ENCODE measurements around the gene MYO15A. TPM values are rescaled to one million over a fixed set of nuclear protein-coding genes. Genes with fewer than 3 reads are reported as not detected.

MYO15A gene, protein sequence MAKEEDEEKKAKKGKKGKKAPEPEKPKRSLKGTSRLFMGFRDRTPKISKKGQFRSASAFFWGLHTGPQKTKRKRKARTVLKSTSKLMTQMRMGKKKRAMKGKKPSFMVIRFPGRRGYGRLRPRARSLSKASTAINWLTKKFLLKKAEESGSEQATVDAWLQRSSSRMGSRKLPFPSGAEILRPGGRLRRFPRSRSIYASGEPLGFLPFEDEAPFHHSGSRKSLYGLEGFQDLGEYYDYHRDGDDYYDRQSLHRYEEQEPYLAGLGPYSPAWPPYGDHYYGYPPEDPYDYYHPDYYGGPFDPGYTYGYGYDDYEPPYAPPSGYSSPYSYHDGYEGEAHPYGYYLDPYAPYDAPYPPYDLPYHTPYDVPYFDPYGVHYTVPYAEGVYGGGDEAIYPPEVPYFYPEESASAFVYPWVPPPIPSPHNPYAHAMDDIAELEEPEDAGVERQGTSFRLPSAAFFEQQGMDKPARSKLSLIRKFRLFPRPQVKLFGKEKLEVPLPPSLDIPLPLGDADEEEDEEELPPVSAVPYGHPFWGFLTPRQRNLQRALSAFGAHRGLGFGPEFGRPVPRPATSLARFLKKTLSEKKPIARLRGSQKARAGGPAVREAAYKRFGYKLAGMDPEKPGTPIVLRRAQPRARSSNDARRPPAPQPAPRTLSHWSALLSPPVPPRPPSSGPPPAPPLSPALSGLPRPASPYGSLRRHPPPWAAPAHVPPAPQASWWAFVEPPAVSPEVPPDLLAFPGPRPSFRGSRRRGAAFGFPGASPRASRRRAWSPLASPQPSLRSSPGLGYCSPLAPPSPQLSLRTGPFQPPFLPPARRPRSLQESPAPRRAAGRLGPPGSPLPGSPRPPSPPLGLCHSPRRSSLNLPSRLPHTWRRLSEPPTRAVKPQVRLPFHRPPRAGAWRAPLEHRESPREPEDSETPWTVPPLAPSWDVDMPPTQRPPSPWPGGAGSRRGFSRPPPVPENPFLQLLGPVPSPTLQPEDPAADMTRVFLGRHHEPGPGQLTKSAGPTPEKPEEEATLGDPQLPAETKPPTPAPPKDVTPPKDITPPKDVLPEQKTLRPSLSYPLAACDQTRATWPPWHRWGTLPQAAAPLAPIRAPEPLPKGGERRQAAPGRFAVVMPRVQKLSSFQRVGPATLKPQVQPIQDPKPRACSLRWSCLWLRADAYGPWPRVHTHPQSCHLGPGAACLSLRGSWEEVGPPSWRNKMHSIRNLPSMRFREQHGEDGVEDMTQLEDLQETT (N-terminal part only)
- total RNA-seq (2014; rRNA removed; shearing (Covaris generic)): 0.53 and 0.58 TPM in 2 replicates

- H3K4me3 ChIP-seq: no peak within 1 kb of the TSS
- no peaks in the 10 kb centered on the region for H3K9me3 ChIP-seq (replicated peaks)
- H3K4me1 ChIP-seq: no peaks in the 10 kb centered on the region
- H3K27me3 ChIP-seq: no peaks in the 10 kb centered on the region
- no peaks in the 10 kb centered on the region for H3K36me3 ChIP-seq
- no peak within 1 kb of the TSS for H3K27ac ChIP-seq
- DNase-seq: peak in 1 of 2 experiments; percentile 61
These were observed at the start of gene MYO15A for GRCh38 chr17:18108401-18109312. TSS of gene MYO15A (plus strand) at chr17:18108756. CDS start at chr17:18118801, 10,045 bp downstream.

GRCh38 chr17:18059283-18059682 is 49.3 kb upstream of the MYO15A start:
- Histone ChIP-seq H3K27ac (no peak overlapping the region), H3K9me3 (replicated peaks) (no peaks in the 10 kb centered on the region), H3K4me1 (no peaks in the 10 kb centered on the region), H3K36me3 (peaks cover 86% of the 10 kb centered on the region), H3K27me3 (no peaks in the 10 kb centered on the region), H3K4me3 (no peak overlapping the region)
- DNase-seq: no peak

DNA sequence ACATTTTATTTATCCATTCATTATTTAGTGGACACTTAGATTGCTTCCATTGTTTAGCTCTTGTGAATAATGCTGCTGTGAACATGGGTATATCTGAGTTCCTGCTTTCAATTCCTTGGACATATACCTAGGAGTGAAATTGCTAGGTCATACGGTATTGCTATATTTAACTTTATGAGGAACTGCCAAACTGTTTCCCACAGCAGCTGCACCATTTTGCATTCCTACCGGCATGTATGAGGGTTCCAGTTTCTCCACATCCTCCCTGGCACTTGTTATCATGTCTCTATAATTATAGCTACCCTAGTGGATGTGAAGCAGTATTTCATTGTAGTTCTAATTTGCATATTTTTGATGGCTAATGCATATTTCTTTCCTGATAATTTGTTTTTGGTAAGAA is 44.5 kb upstream of the MYO15A start:
- Histone ChIP-seq H3K9me3 (replicated peaks) (no peaks in the 10 kb centered on the region), H3K36me3 (peaks cover 57% of the 10 kb centered on the region), H3K27me3 (no peaks in the 10 kb centered on the region), H3K4me3 (no peak overlapping the region), H3K27ac (no peak overlapping the region), H3K4me1 (no peaks in the 10 kb centered on the region)
- no peak for DNase-seq

- no peak overlapping the region for H3K4me3 ChIP-seq
- no peak overlapping the region for H3K27ac ChIP-seq
- H3K9me3 ChIP-seq (replicated peaks): no peaks in the 10 kb centered on the region
- DNase-seq: no peak
- peaks cover 51% of the 10 kb centered on the region for H3K36me3 ChIP-seq
- H3K4me1 ChIP-seq: peaks cover 5% of the 10 kb centered on the region
- no peaks in the 10 kb centered on the region for H3K27me3 ChIP-seq
These were observed 43.0 kb upstream of the MYO15A start for GRCh38 chr17:18065546-18065945.

GRCh38 chr17:18066866-18067265 is 41.7 kb upstream of the MYO15A start:
- Histone ChIP-seq H3K4me3 (no peak overlapping the region), H3K36me3 (peaks cover 40% of the 10 kb centered on the region), H3K27me3 (no peaks in the 10 kb centered on the region), H3K4me1 (peaks cover 18% of the 10 kb centered on the region), H3K27ac (no peak overlapping the region), H3K9me3 (replicated peaks) (no peaks in the 10 kb centered on the region)
- DNase-seq: peak in 1 of 2 experiments; percentile 52

GRCh38 chr17:18069101-18069500 is 39.5 kb upstream of the MYO15A start:
- Histone ChIP-seq H3K4me1 (peaks cover 25% of the 10 kb centered on the region), H3K36me3 (peaks cover 18% of the 10 kb centered on the region), H3K4me3 (no peak overlapping the region), H3K9me3 (replicated peaks) (no peaks in the 10 kb centered on the region), H3K27me3 (no peaks in the 10 kb centered on the region), H3K27ac (no peak overlapping the region)
- DNase-seq: no peak

DNA sequence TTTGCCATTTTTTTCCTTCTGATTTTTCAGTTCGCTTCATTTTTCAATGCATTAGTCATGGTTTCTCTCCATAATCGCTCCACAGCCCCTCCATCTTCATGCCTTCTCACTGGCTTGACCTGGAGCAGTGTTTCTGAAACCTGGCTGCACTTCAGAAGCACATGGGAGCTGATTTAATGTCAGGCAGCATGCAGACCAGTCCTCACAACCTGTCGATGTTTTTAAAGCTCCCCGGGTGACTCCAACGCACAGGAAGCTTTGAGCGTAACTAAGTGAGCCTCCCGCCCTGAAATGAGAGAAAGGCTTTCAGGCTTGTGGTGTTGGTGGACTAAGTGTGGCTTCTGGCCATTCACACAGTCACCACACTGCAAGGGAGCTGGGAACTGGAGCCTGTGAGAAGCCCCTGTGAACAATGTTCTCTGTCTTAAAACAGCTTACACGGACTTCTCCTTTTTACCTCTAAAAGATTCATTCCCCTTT is 37.7 kb upstream of the MYO15A start:
- H3K4me1 ChIP-seq: peaks cover 25% of the 10 kb centered on the region
- H3K9me3 ChIP-seq (replicated peaks): no peaks in the 10 kb centered on the region
- H3K27ac ChIP-seq: peak overlapping the region; percentile 84
- peaks cover 4% of the 10 kb centered on the region; the same call in 1 of the 2 replicates for H3K36me3 ChIP-seq
- peak; percentile 94 to 99 for DNase-seq
- H3K27me3 ChIP-seq: no peaks in the 10 kb centered on the region; the same call in 1 of the 2 replicates
- peak overlapping the region; percentile 36 for H3K4me3 ChIP-seq

GRCh38 chr17:18071751-18072150 is 36.8 kb upstream of the MYO15A start:
- peak in 1 of 2 experiments; percentile 69 for DNase-seq
- no peak overlapping the region; the same call in 1 of the 2 replicates for H3K4me3 ChIP-seq
- H3K9me3 ChIP-seq (replicated peaks): no peaks in the 10 kb centered on the region
- no peaks in the 10 kb centered on the region for H3K36me3 ChIP-seq
- H3K27me3 ChIP-seq: peaks cover 4% of the 10 kb centered on the region
- peak overlapping the region; percentile 84 for H3K27ac ChIP-seq
- peaks cover 25% of the 10 kb centered on the region for H3K4me1 ChIP-seq

- Histone ChIP-seq H3K9me3 (replicated peaks) (no peaks in the 10 kb centered on the region), H3K4me1 (peaks cover 29% of the 10 kb centered on the region), H3K4me3 (no peak overlapping the region), H3K27me3 (peaks cover 26% of the 10 kb centered on the region), H3K27ac (no peak overlapping the region), H3K36me3 (no peaks in the 10 kb centered on the region)
- DNase-seq: no peak
These were observed 33.8 kb upstream of the MYO15A start for GRCh38 chr17:18074566-18075272.

DNA sequence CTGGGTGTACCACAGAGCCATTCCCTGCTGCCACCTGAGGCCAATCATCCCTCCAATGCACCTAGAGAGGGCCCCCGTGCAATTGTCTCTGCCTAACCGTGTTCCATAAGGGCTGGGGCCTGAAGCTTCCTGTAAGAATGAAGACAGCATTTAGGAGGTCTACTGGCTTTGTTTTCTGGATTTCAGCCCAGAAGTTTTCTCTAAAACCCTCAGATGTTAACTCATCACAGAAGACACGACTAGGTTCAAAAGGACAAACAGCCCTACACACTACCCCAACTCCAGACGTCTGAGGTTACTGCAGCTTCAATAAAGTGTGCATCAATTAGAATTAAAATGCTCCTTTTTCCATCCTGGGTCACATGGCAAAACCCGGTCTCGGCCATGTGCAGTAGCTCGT is 31.6 kb upstream of the MYO15A start:
- DNase-seq: no peak
- peaks cover 10% of the 10 kb centered on the region for H3K4me1 ChIP-seq
- H3K4me3 ChIP-seq: no peak overlapping the region
- peaks cover 36% of the 10 kb centered on the region for H3K27me3 ChIP-seq
- no peaks in the 10 kb centered on the region for H3K36me3 ChIP-seq
- no peaks in the 10 kb centered on the region for H3K9me3 ChIP-seq (replicated peaks)
- no peak overlapping the region for H3K27ac ChIP-seq

DNA sequence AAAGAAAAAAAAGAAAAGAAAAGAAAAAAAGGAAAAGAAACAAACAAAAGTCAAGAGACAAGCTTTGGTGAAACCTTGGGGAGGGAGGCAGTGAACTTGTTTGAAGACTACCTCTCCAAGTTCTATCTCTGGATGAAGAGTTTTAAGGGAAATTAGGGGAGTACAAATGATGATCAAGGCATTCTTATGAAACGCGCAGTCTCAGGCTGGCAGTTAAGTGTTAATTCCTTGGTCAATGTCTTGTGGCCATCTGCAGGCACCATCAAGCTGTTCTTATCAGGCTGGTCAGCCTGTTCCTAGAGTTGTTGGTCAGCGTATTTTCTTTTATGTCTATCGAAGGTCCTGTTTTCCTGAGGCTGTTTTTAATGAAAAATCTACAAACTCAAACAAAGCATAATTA is 29.0 kb upstream of the MYO15A start:
- H3K4me3 ChIP-seq: no peak overlapping the region
- H3K4me1 ChIP-seq: peaks cover 4% of the 10 kb centered on the region; the same call in 1 of the 2 replicates
- no peaks in the 10 kb centered on the region for H3K36me3 ChIP-seq
- no peak for DNase-seq
- H3K9me3 ChIP-seq (replicated peaks): no peaks in the 10 kb centered on the region
- H3K27me3 ChIP-seq: peaks cover 36% of the 10 kb centered on the region
- H3K27ac ChIP-seq: no peak overlapping the region

GRCh38 chr17:18084256-18084655 is 24.3 kb upstream of the MYO15A start:
- H3K27me3 ChIP-seq: peaks cover 14% of the 10 kb centered on the region

More at GRCh38 chr17:18084256-18084655, 24.3 kb upstream of the MYO15A start:
- no peak overlapping the region for H3K4me3 ChIP-seq
- no peak for DNase-seq
- no peaks in the 10 kb centered on the region for H3K36me3 ChIP-seq
- H3K27ac ChIP-seq: no peak overlapping the region
- peaks cover 4% of the 10 kb centered on the region for H3K4me1 ChIP-seq
- no peaks in the 10 kb centered on the region for H3K9me3 ChIP-seq (replicated peaks)

All from SJCRH30 (cell line).